Chondrocyte (in vitro differentiated cells): Measurements from ENCODE around the gene CCNL2. TPM values are rescaled to one million over a fixed set of nuclear protein-coding genes. Genes with fewer than 3 reads are reported as not detected.

Experiments used
- DNase-seq: peaks from one replicate; pipeline ENCODE4 v3.0.0; 2021; ENCODE audit warnings: mixed read lengths, low spot score
- H3K27ac Mint-ChIP-seq: one replicate; pipeline ENCODE4 v1.8.0; 2021; ENCODE audit warnings: mild to moderate bottlenecking, moderate library complexity, mixed read lengths; ENCODE audit not compliant: unreplicated experiment
- H3K27me3 Mint-ChIP-seq: 2 replicates; pipeline ENCODE4 v1.8.0; 2021; ENCODE audit warnings: low read depth, mixed read lengths
- H3K36me3 Mint-ChIP-seq: 2 replicates; pipeline ENCODE4 v1.8.0; 2021; ENCODE audit warnings: low read depth, mixed read lengths
- H3K4me1 Mint-ChIP-seq: 2 replicates; pipeline ENCODE4 v1.8.0; 2021; ENCODE audit warnings: low read depth, mild to moderate bottlenecking, mixed read lengths
- H3K4me3 Mint-ChIP-seq: one replicate; pipeline ENCODE4 v1.8.0; 2021; ENCODE audit warnings: mild to moderate bottlenecking, moderate library complexity, mixed read lengths; ENCODE audit not compliant: unreplicated experiment
- H3K9me3 Mint-ChIP-seq: 2 replicates; pipeline ENCODE4 v1.8.0; 2021; ENCODE audit warnings: low read depth, mixed read lengths
- total RNA-seq: library from RNA; stranded (reverse); gene quantifications from 3 replicates; pipeline ENCODE4 v1.2.1, GENCODE V29; 2021
- TF ChIP-seq, protein P1 (sequence below): fragments of 200-600 bp; sonication (generic); IDR thresholded peaks from 2 replicates; pipeline ENCODE4 v1.5.0; 2021; ENCODE audit warnings: antibody characterized with exemption, mild to moderate bottlenecking, moderate library complexity

CCNL2 gene
- total RNA-seq, 1 donor from 2014 or later = 161 TPM

DNA sequence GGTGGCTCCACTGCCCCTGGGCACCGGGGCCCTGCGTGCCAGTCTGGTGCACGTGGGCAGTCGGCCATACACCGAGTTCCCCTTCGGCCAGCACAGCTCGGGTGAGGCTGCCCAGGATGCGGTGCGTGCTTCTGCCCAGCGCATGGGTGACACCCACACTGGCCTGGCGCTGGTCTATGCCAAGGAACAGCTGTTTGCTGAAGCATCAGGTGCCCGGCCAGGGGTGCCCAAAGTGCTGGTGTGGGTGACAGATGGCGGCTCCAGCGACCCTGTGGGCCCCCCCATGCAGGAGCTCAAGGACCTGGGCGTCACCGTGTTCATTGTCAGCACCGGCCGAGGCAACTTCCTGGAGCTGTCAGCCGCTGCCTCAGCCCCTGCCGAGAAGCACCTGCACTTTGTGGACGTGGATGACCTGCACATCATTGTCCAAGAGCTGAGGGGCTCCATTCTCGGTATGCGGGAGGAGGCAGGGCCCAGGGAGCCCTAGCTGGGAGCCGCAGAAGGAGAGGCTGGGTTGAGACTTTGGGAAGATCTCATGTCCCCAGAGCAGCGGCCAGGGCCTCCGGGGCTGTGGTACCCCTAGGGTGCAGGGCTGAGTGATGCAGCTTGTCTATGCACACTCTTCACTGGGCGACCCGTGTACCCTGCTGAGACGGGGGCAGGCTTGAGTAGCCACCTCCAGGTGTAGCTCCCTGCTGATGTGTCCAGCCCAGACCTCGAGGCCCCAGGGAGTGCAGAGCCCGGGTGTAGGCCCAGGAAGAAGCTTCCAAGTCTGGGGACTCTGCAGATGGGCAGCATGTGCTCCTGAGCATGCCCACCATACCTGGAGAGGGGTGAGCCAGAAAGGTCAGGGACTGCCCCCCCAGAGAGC, 38.1 kb upstream of the CCNL2 start:
- Mint-ChIP-seq H3K36me3 (no peaks in the 10 kb centered on the region), H3K27me3 (no peaks in the 10 kb centered on the region), H3K27ac (no peak overlapping the region), H3K9me3 (no peaks in the 10 kb centered on the region), H3K4me3 (no peak overlapping the region), H3K4me1 (peaks cover 21% of the 10 kb centered on the region)
- no peak for DNase-seq
- TF ChIP-seq, protein P1, sequence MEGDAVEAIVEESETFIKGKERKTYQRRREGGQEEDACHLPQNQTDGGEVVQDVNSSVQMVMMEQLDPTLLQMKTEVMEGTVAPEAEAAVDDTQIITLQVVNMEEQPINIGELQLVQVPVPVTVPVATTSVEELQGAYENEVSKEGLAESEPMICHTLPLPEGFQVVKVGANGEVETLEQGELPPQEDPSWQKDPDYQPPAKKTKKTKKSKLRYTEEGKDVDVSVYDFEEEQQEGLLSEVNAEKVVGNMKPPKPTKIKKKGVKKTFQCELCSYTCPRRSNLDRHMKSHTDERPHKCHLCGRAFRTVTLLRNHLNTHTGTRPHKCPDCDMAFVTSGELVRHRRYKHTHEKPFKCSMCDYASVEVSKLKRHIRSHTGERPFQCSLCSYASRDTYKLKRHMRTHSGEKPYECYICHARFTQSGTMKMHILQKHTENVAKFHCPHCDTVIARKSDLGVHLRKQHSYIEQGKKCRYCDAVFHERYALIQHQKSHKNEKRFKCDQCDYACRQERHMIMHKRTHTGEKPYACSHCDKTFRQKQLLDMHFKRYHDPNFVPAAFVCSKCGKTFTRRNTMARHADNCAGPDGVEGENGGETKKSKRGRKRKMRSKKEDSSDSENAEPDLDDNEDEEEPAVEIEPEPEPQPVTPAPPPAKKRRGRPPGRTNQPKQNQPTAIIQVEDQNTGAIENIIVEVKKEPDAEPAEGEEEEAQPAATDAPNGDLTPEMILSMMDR = no peak

DNA sequence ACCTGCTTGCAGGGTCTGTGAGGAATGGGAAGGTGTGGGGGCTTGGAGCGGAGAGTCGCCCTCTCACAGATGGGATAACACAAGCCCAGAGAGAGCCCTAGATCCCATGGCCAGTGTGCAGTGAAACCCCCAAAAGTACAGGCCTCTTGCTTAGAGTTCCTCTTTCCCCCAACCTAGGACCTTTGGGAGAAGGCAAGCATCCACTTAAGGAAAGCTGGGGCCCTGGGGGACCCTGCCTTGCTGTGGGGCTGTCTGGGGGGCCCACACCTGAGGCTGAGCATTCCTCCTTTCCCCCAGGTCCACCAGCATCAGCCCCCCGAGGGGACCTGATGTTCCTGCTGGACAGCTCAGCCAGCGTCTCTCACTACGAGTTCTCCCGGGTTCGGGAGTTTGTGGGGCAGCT, 37.5 kb upstream of the CCNL2 start:
- Mint-ChIP-seq H3K36me3 (no peaks in the 10 kb centered on the region), H3K4me1 (peaks cover 27% of the 10 kb centered on the region), H3K4me3 (peak overlapping the region; percentile 67), H3K27ac (no peak overlapping the region), H3K9me3 (no peaks in the 10 kb centered on the region), H3K27me3 (no peaks in the 10 kb centered on the region)
- DNase-seq = no peak
- TF ChIP-seq, protein P1 = no peak

DNA sequence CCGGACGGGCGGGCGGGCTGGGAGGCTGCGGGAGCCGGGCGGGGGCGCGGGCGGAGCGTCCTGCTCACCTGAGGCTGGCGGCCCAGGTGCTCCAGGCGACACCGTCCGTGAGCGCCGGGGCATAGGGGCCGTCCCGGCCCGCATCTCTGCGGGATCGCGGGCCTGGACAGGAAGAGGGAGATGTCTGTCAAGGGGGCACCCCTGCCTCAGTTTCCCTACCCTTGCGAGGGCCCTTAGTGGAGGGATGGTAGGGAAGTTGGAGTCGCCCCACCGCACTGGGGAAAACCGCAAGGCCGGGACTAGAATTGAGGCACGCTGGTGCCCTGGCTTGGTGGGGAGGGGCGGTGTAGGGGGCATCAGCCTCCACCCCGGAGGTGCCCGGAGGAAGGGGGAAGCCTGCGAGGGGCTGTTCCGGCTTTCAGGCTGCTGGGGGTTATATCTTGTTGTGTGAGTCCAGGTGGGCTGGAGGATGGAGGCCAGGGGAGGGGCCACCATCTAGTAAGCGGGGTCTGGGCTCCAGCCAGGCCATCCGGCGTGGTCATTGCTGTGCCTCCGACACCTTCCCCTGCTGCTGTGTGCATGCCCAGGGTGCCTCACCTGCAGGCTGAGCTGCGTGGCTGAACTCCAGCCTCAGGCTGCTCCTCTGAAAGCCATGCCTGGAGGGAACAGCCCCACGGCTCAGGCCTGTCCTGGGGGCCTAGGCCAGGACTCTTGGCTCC, 36.9 kb upstream of the CCNL2 start:
- Mint-ChIP-seq H3K9me3 (no peaks in the 10 kb centered on the region), H3K27me3 (no peaks in the 10 kb centered on the region), H3K4me1 (peaks cover 32% of the 10 kb centered on the region), H3K27ac (no peak overlapping the region), H3K4me3 (peak overlapping the region; percentile 67), H3K36me3 (no peaks in the 10 kb centered on the region)
- TF ChIP-seq, protein P1 = no peak
- no peak for DNase-seq

DNA sequence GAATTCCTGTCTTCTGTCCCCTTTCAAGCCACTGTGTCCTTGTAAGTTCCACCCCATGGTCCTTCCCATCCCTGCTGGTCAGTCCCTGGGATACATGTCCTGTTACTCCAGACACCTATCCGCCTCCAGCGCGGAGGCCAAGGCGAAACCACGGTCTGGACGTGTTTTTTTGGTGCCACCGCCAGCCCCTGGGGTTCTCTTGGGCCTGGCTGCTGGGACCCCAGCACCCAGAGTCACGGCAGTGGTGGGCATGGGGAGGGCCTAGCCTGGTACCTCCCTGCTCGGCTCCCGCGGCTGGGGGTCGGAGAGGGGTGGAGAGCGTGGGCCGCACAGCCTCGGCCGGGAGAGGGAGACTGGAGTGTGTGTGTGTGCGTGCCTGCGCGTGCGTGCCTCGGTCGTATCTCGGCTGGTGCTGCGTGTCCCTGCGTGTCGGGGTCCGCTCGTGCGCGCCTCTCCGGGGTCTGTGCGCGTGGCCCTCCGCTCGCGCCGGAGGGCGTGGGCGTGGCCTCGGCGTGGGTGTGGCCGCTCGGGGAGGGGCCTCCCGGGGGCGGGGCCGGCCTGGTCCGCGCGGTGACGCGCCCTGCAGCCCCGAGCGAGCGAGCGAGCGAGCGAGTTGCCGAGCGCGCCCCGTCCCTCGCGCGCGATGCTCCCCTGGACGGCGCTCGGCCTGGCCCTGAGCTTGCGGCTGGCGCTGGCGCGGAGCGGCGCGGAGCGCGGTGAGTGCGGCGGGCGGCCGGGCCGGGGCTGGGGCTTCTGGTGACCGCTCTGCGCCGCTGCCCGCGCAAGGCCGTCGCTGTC, 36.2 kb upstream of the CCNL2 start, which contains the start of gene VWA1:
Gene VWA1 (plus strand): TSS at position 585 of the 798 bp plus-strand sequence. CDS start 59 bp downstream, at position 644.
- Mint-ChIP-seq H3K27ac (no peak within 1 kb of the TSS), H3K4me3 (peak within 1 kb of the TSS; percentile 67), H3K9me3 (no peaks in the 10 kb centered on the region), H3K27me3 (no peaks in the 10 kb centered on the region), H3K36me3 (no peaks in the 10 kb centered on the region), H3K4me1 (peaks cover 33% of the 10 kb centered on the region)
- no peak for DNase-seq
- TF ChIP-seq, protein P1 = peak; percentile 25

DNA sequence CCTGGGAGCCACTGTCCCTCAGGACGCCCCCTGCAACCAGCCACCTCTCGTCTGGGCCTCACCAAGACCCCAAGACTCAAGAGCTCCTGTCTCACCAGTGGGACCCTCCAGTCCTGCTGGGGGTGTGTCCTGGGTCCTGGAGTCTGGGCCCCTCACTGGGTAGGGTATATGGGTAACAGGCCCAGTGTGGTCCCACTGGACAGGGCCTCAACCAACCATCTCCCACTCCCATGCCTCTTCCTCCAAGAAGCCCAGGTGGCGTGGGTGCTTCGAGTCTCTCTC, 35.6 kb upstream of the CCNL2 start:
- TF ChIP-seq, protein P1 = no peak
- Mint-ChIP-seq H3K27me3 (no peaks in the 10 kb centered on the region), H3K36me3 (no peaks in the 10 kb centered on the region), H3K9me3 (no peaks in the 10 kb centered on the region), H3K27ac (no peak overlapping the region), H3K4me3 (peak overlapping the region; percentile 51), H3K4me1 (peaks cover 39% of the 10 kb centered on the region)
- DNase-seq = no peak
